HEK293 (cell line): ENCODE data around the gene KAT2B.

Source experiments
- CTCF ChIA-PET: fragments of 350-600 bp; formaldehyde crosslinking; extraction: SDS; loops from one replicate; lab custom pipeline; 2021; ENCODE audit warnings: antibody characterized with exemption; lab: Yijun Ruan, JAX
- POLR2A ChIA-PET: fragments of 300-600 bp; formaldehyde crosslinking; extraction: SDS; loops from one replicate; lab custom pipeline; 2020; ENCODE audit warnings: antibody characterized with exemption, inconsistent platforms; lab: Yijun Ruan, JAX
- H3K27ac ChIP-seq: fragments of 200-500 bp; sonication (Bioruptor generic); 2 replicates; pipeline ENCODE4 v1.5.1; 2014; ENCODE audit warnings: low read depth, low read length, control low read depth, inconsistent platforms; ENCODE audit errors: extremely low read depth
- H3K36me3 ChIP-seq, 2 experiments: fragments of 200-500 bp in 1 of 2; sonication (Bioruptor generic) in 1 of 2; 1 replicate in 1 of 2; 2 replicates in 1 of 2; pipeline ENCODE4 v1.5.1; 2014 to 2017; ENCODE audit warnings: inconsistent platforms in 2 of 2, low read length in 2 of 2; ENCODE audit not compliant: control insufficient read depth in 2 of 2, insufficient read depth in 1 of 2
- H3K4me1 ChIP-seq: fragments of 200-500 bp; sonication (Bioruptor generic); 2 replicates; pipeline ENCODE4 v1.5.1; 2014; ENCODE audit warnings: mild to moderate bottlenecking, low read length, inconsistent platforms; ENCODE audit not compliant: control insufficient read depth, insufficient read depth
- H3K4me3 ChIP-seq: 2 replicates; pipeline ENCODE4 v1.5.1; 2011; ENCODE audit warnings: low read depth, mild to moderate bottlenecking, control low read depth, low read length, moderate library complexity
- H3K9me3 ChIP-seq: fragments of 200-500 bp; sonication (Bioruptor generic); 2 replicates; pipeline ENCODE4 v1.5.1; 2014; ENCODE audit warnings: low read depth, low read length, inconsistent platforms; ENCODE audit not compliant: control insufficient read depth, insufficient read depth
- FEZF1 ChIP-seq: fragments of 450-650 bp; formaldehyde crosslinking; IDR thresholded peaks from 2 replicates; pipeline ENCODE4 v1.5.1; 2016; ENCODE audit warnings: missing biosample characterization, missing genetic modification characterization
- GFI1B ChIP-seq: fragments of 450-650 bp; formaldehyde crosslinking; IDR thresholded peaks from 2 replicates; pipeline ENCODE4 v1.5.1; 2016; ENCODE audit warnings: missing biosample characterization, missing genetic modification characterization
- GLI2 ChIP-seq: fragments of 450-650 bp; formaldehyde crosslinking; IDR thresholded peaks from 2 replicates; pipeline ENCODE4; 2017; ENCODE audit warnings: missing biosample characterization, missing genetic modification characterization, low read depth, borderline replicate concordance
- GLIS1 ChIP-seq: fragments of 450-650 bp; formaldehyde crosslinking; IDR thresholded peaks from 2 replicates; pipeline ENCODE4 v1.5.1; 2016; ENCODE audit warnings: missing biosample characterization, missing genetic modification characterization
- IKZF3 ChIP-seq: fragments of 450-650 bp; IDR thresholded peaks from 2 replicates; pipeline ENCODE4 v1.5.0; 2018; ENCODE audit warnings: missing biosample characterization, mild to moderate bottlenecking, missing genetic modification characterization, moderate library complexity
- MEIS1 ChIP-seq: sonication (generic); formaldehyde crosslinking; IDR thresholded peaks from 2 replicates; pipeline ENCODE4 v1.8.1; 2022; ENCODE audit warnings: missing genetic modification reagents, mild to moderate bottlenecking, borderline replicate concordance
- MYNN ChIP-seq: fragments of 450-650 bp; formaldehyde crosslinking; IDR thresholded peaks from 2 replicates; pipeline ENCODE4 v1.5.1; 2016; ENCODE audit warnings: missing biosample characterization, missing genetic modification characterization, borderline replicate concordance
- MZF1 ChIP-seq: fragments of 450-650 bp; formaldehyde crosslinking; IDR thresholded peaks from 2 replicates; pipeline ENCODE4 v1.5.1; 2017; ENCODE audit warnings: missing biosample characterization, missing genetic modification characterization, borderline replicate concordance
- OSR2 ChIP-seq: fragments of 450-650 bp; formaldehyde crosslinking; IDR thresholded peaks from 2 replicates; pipeline ENCODE4 v1.5.1; 2016; ENCODE audit warnings: missing biosample characterization, missing genetic modification characterization
- PRDM4 ChIP-seq: fragments of 450-650 bp; formaldehyde crosslinking; IDR thresholded peaks from 2 replicates; pipeline ENCODE4 v1.5.1; 2017; ENCODE audit warnings: missing biosample characterization, missing genetic modification characterization
- PRDM6 ChIP-seq: fragments of 450-650 bp; formaldehyde crosslinking; IDR thresholded peaks from 2 replicates; pipeline ENCODE4 v1.5.1; 2017; ENCODE audit warnings: missing biosample characterization, missing genetic modification characterization
- SP7 ChIP-seq: fragments of 450-650 bp; formaldehyde crosslinking; IDR thresholded peaks from 2 replicates; pipeline ENCODE4 v1.5.1; 2016; ENCODE audit warnings: missing biosample characterization, missing genetic modification characterization
- WT1 ChIP-seq: fragments of 450-650 bp; formaldehyde crosslinking; IDR thresholded peaks from 2 replicates; pipeline ENCODE4 v1.5.1; 2016; ENCODE audit warnings: missing biosample characterization, missing genetic modification characterization
- YY1 ChIP-seq: fragments of 450-650 bp; formaldehyde crosslinking; IDR thresholded peaks from 2 replicates; pipeline ENCODE4 v1.5.1; 2018; ENCODE audit warnings: missing biosample characterization, missing genetic modification characterization
- ZBTB7A ChIP-seq: fragments of 450-650 bp; formaldehyde crosslinking; IDR thresholded peaks from 2 replicates; pipeline ENCODE4 v1.5.1; 2016; ENCODE audit warnings: low read depth, missing biosample characterization, missing genetic modification characterization
- ZEB2 ChIP-seq: fragments of 450-650 bp; formaldehyde crosslinking; IDR thresholded peaks from 2 replicates; pipeline ENCODE4 v1.5.1; 2016; ENCODE audit warnings: missing biosample characterization, missing genetic modification characterization
- ZNF18 ChIP-seq: fragments of 450-650 bp; formaldehyde crosslinking; IDR thresholded peaks from 2 replicates; pipeline ENCODE4 v1.5.1; 2016; ENCODE audit warnings: missing biosample characterization, missing genetic modification characterization
- ZNF2 ChIP-seq: fragments of 450-650 bp; formaldehyde crosslinking; IDR thresholded peaks from 2 replicates; pipeline ENCODE4 v1.5.1; 2016; ENCODE audit warnings: missing biosample characterization, missing genetic modification characterization
- ZNF23 ChIP-seq: fragments of 450-650 bp; formaldehyde crosslinking; IDR thresholded peaks from 2 replicates; pipeline ENCODE4 v1.5.1; 2016; ENCODE audit warnings: missing biosample characterization, missing genetic modification characterization, borderline replicate concordance
- ZNF341 ChIP-seq: fragments of 450-650 bp; formaldehyde crosslinking; IDR thresholded peaks from 2 replicates; pipeline ENCODE4; 2016; ENCODE audit warnings: low read depth, missing biosample characterization, missing genetic modification characterization
- ZNF362 ChIP-seq: fragments of 450-650 bp; formaldehyde crosslinking; IDR thresholded peaks from 2 replicates; pipeline ENCODE4 v1.5.1; 2016; ENCODE audit warnings: missing biosample characterization, missing genetic modification characterization
- ZNF426 ChIP-seq: fragments of 450-650 bp; formaldehyde crosslinking; IDR thresholded peaks from 2 replicates; pipeline ENCODE4 v1.5.1; 2017; ENCODE audit warnings: missing biosample characterization, missing genetic modification characterization, mild to moderate bottlenecking, inconsistent platforms, moderate library complexity
- ZNF623 ChIP-seq: fragments of 450-650 bp; formaldehyde crosslinking; IDR thresholded peaks from 2 replicates; pipeline ENCODE4 v1.5.1; 2016; ENCODE audit warnings: missing biosample characterization, missing genetic modification characterization
- ZNF639 ChIP-seq: fragments of 450-650 bp; formaldehyde crosslinking; IDR thresholded peaks from 2 replicates; pipeline ENCODE4 v1.5.1; 2016; ENCODE audit warnings: missing biosample characterization, missing genetic modification characterization
- ZSCAN30 ChIP-seq: fragments of 450-650 bp; IDR thresholded peaks from 2 replicates; pipeline ENCODE4 v1.5.1; 2018; ENCODE audit warnings: missing biosample characterization, mild to moderate bottlenecking, missing genetic modification characterization, moderate library complexity

KAT2B gene

GRCh38 chr3:20045141-20045540 is 4.9 kb downstream of the KAT2B start (continued):
- TF ChIP-seq ZNF623 (tag by site-specific recombination): peak; percentile 66
- peak; percentile 86 for TF ChIP-seq ZNF426 (tag by site-specific recombination)
- TF ChIP-seq GLI2 (tag by site-specific recombination): peak; percentile 21; the same call in 1 of the 2 replicates

- CTCF ChIA-PET: interaction anchor here (1.0 kb wide), 1 partner anchor 10 kb away, joined by 3 read pairs; no protein-coding TSS in a partner anchor
Observed at GRCh38 chr3:20046556-20046955, 6.3 kb downstream of the KAT2B start.

GRCh38 chr3:20047341-20047779 is 7.1 kb downstream of the KAT2B start:
- Histone ChIP-seq H3K9me3 (no peaks in the 10 kb centered on the region), H3K27ac (no peak overlapping the region), H3K4me1 (peaks cover 22% of the 10 kb centered on the region), H3K4me3 (no peak overlapping the region), H3K36me3 (no peaks in the 10 kb centered on the region)
- CTCF ChIA-PET: no interaction called here
- POLR2A ChIA-PET: no interaction called here
- TF ChIP-seq FEZF1 (tag by site-specific recombination): peak; percentile 18; the same call in 1 of the 2 replicates
- TF ChIP-seq ZNF639 (tag by site-specific recombination): 0 out of 2 replicates have a peak, but pooled peaks have one; percentile 23
- TF ChIP-seq ZEB2 (tag by site-specific recombination): peak; percentile 54; the same call in 1 of the 2 replicates
- TF ChIP-seq ZNF341 (tag by site-specific recombination): no peak
- TF ChIP-seq PRDM6 (tag by site-specific recombination): peak; percentile 89
- TF ChIP-seq MEIS1 (CRISPR knock-in tag): no peak
- TF ChIP-seq IKZF3 (tag by site-specific recombination): no peak
- TF ChIP-seq ZNF18: peak; percentile 83; the same call in 1 of the 2 replicates
- no peak for TF ChIP-seq SP7 (tag by site-specific recombination)
- TF ChIP-seq WT1 (tag by site-specific recombination): no peak
- TF ChIP-seq MYNN: no peak
- TF ChIP-seq GLIS1 (tag by site-specific recombination): peak; percentile 30; the same call in 1 of the 2 replicates
- TF ChIP-seq MZF1 (tag by site-specific recombination): 0 out of 2 replicates have a peak, but pooled peaks have one; percentile 15
- TF ChIP-seq ZSCAN30 (tag by site-specific recombination): 0 out of 2 replicates have a peak, but pooled peaks have one; percentile 20
- TF ChIP-seq PRDM4: no peak
- no peak for TF ChIP-seq ZBTB7A (tag by site-specific recombination)
- peak; percentile 44; the same call in 1 of the 2 replicates for TF ChIP-seq ZNF2
- no peak for TF ChIP-seq ZNF23
- TF ChIP-seq ZNF362 (tag by site-specific recombination): peak; percentile 84; the same call in 1 of the 2 replicates
- TF ChIP-seq OSR2 (tag by site-specific recombination): peak; percentile 54; the same call in 1 of the 2 replicates
- TF ChIP-seq GFI1B (tag by site-specific recombination): peak; percentile 51; the same call in 1 of the 2 replicates

More at GRCh38 chr3:20046556-20046955, 6.3 kb downstream of the KAT2B start:
- Histone ChIP-seq H3K4me3 (no peak overlapping the region), H3K9me3 (no peaks in the 10 kb centered on the region), H3K27ac (no peak overlapping the region), H3K36me3 (no peaks in the 10 kb centered on the region), H3K4me1 (peaks cover 22% of the 10 kb centered on the region)
- POLR2A ChIA-PET: no interaction called here
- peak; percentile 46; the same call in 1 of the 2 replicates for TF ChIP-seq OSR2 (tag by site-specific recombination)
- peak; percentile 36; the same call in 1 of the 2 replicates for TF ChIP-seq GLIS1 (tag by site-specific recombination)
- no peak for TF ChIP-seq YY1 (tag by site-specific recombination)
